GM18505 (cell line): ENCODE results near the gene ADAM8.
"Not testable (repeated sequence)": the region's sequence is repeated elsewhere in the genome, so short reads cannot be mapped to it uniquely, and the experiment has no call there.

Experiments used
- ATAC-seq: cut with Tn5 transposase; IDR thresholded peaks from one replicate; pipeline ENCODE4 v1.9.1; 2021; ENCODE audit not compliant: unreplicated experiment
- POLR2A ChIP-seq: IDR thresholded peaks from 4 replicates; pipeline ENCODE4 v1.6.1; 2011; ENCODE audit warnings: borderline replicate concordance; ENCODE audit not compliant: insufficient read depth, insufficient read length; ENCODE audit errors: extremely low read depth

Gene ADAM8

DNA sequence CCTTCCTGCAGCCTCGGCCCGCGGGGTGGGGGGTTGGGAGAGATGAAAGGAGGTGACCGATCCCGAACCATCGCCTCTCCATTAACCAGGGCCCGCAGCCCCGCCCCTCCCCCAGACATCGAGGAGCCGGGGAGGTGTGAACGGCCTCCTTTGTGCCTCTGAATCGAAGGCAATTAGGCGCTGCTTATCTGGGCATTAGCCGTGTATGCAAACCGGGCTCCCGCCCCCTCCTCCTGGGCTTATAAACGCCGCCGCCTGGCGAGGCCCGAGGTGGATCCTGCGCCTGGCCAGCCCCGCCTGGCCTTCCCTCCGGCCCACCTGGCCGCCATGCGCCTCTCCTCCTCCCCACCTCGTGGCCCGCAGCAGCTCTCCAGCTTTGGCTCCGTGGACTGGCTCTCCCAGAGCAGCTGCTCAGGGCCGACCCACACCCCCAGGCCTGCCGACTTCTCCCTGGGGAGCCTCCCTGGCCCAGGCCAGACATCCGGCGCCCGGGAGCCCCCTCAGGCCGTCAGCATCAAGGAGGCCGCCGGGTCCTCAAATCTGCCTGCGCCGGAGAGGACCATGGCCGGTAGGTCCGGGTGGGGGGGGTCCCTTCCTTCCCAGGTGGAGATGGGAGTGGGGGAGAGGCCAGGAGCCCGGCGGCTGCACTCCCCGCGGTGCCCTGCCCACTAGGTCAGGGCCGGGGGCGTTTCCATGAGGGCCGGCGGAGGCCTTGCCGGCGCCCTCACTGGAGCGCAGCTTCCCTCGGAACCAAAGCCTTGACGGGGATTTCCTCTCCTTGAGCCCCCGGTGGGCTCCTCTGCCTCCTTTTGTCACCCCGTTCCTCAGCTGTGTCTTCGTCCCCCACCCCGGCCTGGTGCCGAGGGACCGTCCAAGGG, 38.8 kb downstream of the ADAM8 start, which contains the start of gene VENTX:
VENTX (plus strand) TSS at position 268 of the 878 bp plus-strand sequence; CDS start at position 328, 60 bp downstream.
- ATAC-seq, result no peak
- TF ChIP-seq POLR2A, result no peak

DNA sequence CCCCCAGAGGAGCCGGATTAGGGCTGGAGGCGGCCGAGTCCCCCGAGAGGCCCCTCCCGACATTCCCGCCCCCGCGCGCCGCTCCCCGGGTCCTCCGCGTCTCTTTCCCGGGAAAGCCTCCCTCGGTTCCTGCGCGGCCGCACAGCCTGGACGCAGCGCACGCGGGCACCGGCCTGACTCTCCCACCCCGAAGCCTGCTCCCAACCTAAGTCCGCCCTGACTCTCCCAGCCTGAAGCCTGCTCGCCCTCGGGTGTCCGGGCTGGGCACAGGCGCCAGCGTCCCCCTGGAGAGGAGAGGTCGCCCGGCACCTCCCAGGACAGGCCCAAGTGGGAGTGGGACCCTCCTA, 39.5 kb downstream of the ADAM8 start:
- no peak for TF ChIP-seq POLR2A
- no peak for ATAC-seq

- ATAC-seq, result no peak
- no peak for TF ChIP-seq POLR2A
Measured at GRCh38 chr10:133236401-133237240, 40.0 kb downstream of the ADAM8 start.

- TF ChIP-seq POLR2A, result no peak
- ATAC-seq, result no peak
Measured at GRCh38 chr10:133235932-133236331, 40.7 kb downstream of the ADAM8 start.

DNA sequence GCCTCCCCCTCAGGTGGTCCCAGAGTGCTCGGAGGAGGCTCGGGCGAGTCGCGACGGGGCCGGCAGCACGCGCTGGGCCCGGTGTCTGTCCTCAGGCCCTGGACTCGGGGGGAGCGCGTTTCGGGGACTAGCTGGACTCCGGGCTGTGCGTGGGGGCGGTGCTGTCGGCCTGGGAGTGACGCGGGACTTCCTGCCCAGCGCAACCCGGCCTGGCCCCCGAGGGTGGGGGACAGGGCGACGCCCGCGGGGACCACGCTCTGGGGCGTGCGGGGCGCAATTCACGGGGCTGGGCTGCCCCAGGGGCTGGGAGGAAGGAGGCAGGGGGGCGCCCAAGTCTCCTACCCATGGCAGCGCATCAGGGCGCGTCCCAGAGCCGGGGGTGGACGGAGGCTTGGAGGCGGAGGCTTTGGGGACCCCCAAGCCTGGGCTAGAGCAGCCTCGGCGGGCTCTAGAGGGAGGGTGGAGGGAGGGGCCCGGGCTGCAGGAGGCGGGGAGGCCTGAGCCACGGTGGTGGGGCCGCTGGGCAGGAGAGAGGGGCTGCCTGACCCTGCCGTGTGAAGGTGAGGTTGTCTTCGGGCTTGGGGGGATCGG, 41.3 kb downstream of the ADAM8 start:
- no peak for TF ChIP-seq POLR2A

GRCh38 chr10:133234796-133235195, 41.9 kb downstream of the ADAM8 start:
- ATAC-seq, result not testable (repeated sequence)

More for the DNA sequence above, 41.3 kb downstream of the ADAM8 start:
- ATAC-seq, result no peak

- no peak for ATAC-seq
- no peak for TF ChIP-seq POLR2A
Measured at GRCh38 chr10:133231946-133232574, 44.6 kb downstream of the ADAM8 start.

GRCh38 chr10:133231244-133231945, 45.3 kb downstream of the ADAM8 start:
- no peak for TF ChIP-seq POLR2A
- no peak for ATAC-seq

DNA sequence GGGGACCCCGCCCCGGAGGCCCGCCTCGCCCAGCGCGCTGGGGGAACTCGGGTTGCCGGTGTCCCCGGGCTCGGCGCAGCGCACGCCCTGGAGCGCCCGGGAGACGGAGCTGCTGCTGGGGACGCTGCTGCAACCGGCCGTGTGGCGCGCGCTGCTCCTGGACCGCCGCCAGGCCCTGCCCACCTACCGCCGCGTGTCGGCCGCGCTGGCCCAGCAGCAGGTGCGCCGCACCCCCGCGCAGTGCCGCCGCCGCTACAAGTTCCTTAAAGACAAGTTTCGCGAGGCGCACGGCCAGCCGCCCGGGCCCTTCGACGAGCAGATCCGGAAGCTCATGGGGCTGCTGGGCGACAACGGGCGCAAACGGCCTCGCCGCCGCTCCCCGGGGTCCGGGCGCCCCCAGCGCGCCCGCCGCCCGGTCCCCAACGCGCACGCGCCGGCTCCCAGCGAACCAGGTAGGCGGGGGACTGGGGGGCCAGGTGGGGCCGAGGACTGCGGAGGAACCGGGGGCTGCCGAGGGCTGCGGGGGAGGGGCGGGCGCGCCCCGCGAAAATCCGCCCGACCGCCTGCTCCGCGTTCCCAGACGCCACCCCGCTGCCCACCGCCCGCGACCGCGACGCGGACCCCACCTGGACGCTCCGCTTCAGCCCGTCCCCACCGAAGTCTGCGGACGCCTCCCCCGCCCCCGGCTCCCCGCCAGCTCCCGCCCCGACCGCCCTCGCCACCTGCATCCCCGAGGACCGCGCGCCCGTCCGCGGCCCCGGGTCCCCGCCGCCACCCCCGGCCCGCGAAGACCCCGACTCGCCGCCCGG, 46.1 kb downstream of the ADAM8 start:
- TF ChIP-seq POLR2A, result no peak

DNA sequence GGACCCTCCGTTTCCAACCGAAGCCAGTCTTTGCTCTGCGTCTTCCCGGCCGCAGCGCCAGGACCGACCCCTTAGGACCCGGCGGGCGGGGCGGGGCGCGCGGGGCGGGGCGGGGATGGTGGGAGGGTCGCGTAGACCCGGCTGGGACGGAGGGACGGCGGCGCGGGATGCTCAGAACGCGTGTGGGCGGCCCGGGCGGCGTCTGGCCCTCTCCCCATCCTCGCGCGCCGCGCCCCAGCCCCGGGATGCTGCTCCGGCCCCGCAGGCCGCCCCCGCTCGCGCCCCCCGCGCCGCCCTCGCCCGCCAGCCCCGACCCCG, 46.7 kb downstream of the ADAM8 start, which contains the start of gene UTF1:
UTF1 (plus strand) TSS at position 174 of the 318 bp plus-strand sequence; CDS start at position 246, 72 bp downstream.
- no peak for TF ChIP-seq POLR2A
- no peak for ATAC-seq

More for the DNA sequence above, 46.1 kb downstream of the ADAM8 start:
- no peak for ATAC-seq

GRCh38 chr10:133229265-133230043, 47.2 kb downstream of the ADAM8 start:
- no peak for TF ChIP-seq POLR2A
- no peak for ATAC-seq
